Measurements from ENCODE around the gene SMARCD1.
A peak's percentile ranks its signal among the peaks of the same experiment; 100 is the strongest.

Gene SMARCD1

GRCh38 chr12:50088577-50089335 lies 3.6 kb downstream of the SMARCD1 start:
- peak; percentile 41 to 50 (median 41) for DNase-seq
- no peak overlapping the region for H3K4me3 Mint-ChIP-seq
- H3K27ac Mint-ChIP-seq, result no peak overlapping the region
- H3K4me1 Mint-ChIP-seq (ENCODE audit: low read depth in 2 of 2), result peaks cover 12 to 32% of the 10 kb centered on the region in 2 donors
- ATAC-seq (replicated peaks), result peak; percentile 26
- no peaks in the 10 kb centered on the region for H3K27me3 Mint-ChIP-seq
- H3K36me3 Mint-ChIP-seq (ENCODE audit: insufficient read depth), result peaks cover 52% of the 10 kb centered on the region
- no peaks in the 10 kb centered on the region for H3K9me3 Mint-ChIP-seq

GRCh38 chr12:50089730-50090129 lies 4.6 kb downstream of the SMARCD1 start:
- H3K9me3 Mint-ChIP-seq, result no peaks in the 10 kb centered on the region
- H3K4me1 Mint-ChIP-seq (ENCODE audit: low read depth in 2 of 2), result peaks cover 12 to 30% of the 10 kb centered on the region in 2 donors
- no peaks in the 10 kb centered on the region for H3K27me3 Mint-ChIP-seq
- H3K27ac Mint-ChIP-seq, result no peak overlapping the region
- peaks cover 59% of the 10 kb centered on the region for H3K36me3 Mint-ChIP-seq (ENCODE audit: insufficient read depth)
- ATAC-seq (replicated peaks) (no peak), DNase-seq (no peak)
- no peak overlapping the region for H3K4me3 Mint-ChIP-seq

GRCh38 chr12:50090391-50090790 lies 5.2 kb downstream of the SMARCD1 start:
- Mint-ChIP-seq H3K9me3 (no peaks in the 10 kb centered on the region), H3K27ac (no peak overlapping the region), H3K4me3 (no peak overlapping the region), H3K36me3 (ENCODE audit: insufficient read depth) (peaks cover 65% of the 10 kb centered on the region), H3K27me3 (no peaks in the 10 kb centered on the region), H3K4me1 (ENCODE audit: low read depth in 2 of 2) (peaks cover 12 to 26% of the 10 kb centered on the region in 2 donors)
- DNase-seq (no peak), ATAC-seq (replicated peaks) (no peak)

- DNase-seq (no peak), ATAC-seq (replicated peaks) (no peak)
- Mint-ChIP-seq H3K27ac (peak overlapping the region in 1 of 2 donors; percentile 81), H3K4me1 (ENCODE audit: low read depth in 2 of 2) (no peaks in the 10 kb centered on the region), H3K27me3 (no peaks in the 10 kb centered on the region), H3K36me3 (ENCODE audit: insufficient read depth) (peaks cover 72% of the 10 kb centered on the region), H3K9me3 (no peaks in the 10 kb centered on the region), H3K4me3 (no peak overlapping the region)
These were observed 12.8 kb downstream of the SMARCD1 start for GRCh38 chr12:50097952-50098351.

- no peaks in the 10 kb centered on the region for H3K9me3 Mint-ChIP-seq
- H3K27ac Mint-ChIP-seq, result peak overlapping the region in 1 of 2 donors; percentile 31
- peaks cover 61% of the 10 kb centered on the region for H3K36me3 Mint-ChIP-seq (ENCODE audit: insufficient read depth)
These were observed 14.3 kb downstream of the SMARCD1 start for GRCh38 chr12:50099302-50100008.

GRCh38 chr12:50100561-50100960 lies 15.4 kb downstream of the SMARCD1 start:
- H3K27me3 Mint-ChIP-seq, result no peaks in the 10 kb centered on the region

More at GRCh38 chr12:50099302-50100008, 14.3 kb downstream of the SMARCD1 start:
- no peak for DNase-seq
- H3K27me3 Mint-ChIP-seq, result no peaks in the 10 kb centered on the region
- no peaks in the 10 kb centered on the region for H3K4me1 Mint-ChIP-seq (ENCODE audit: low read depth in 2 of 2)
- ATAC-seq (replicated peaks), result no peak
- no peak overlapping the region for H3K4me3 Mint-ChIP-seq

GRCh38 chr12:50101663-50102062 lies 16.5 kb downstream of the SMARCD1 start:
- Mint-ChIP-seq H3K9me3 (no peaks in the 10 kb centered on the region), H3K27ac (no peak overlapping the region), H3K36me3 (ENCODE audit: insufficient read depth) (peaks cover 41% of the 10 kb centered on the region), H3K4me3 (no peak overlapping the region), H3K4me1 (ENCODE audit: low read depth in 2 of 2) (no peaks in the 10 kb centered on the region), H3K27me3 (no peaks in the 10 kb centered on the region)
- no peak for ATAC-seq (replicated peaks)
- no peak for DNase-seq

More at GRCh38 chr12:50100561-50100960, 15.4 kb downstream of the SMARCD1 start:
- ATAC-seq (replicated peaks) (no peak), DNase-seq (no peak)
- no peaks in the 10 kb centered on the region for H3K9me3 Mint-ChIP-seq
- no peak overlapping the region for H3K4me3 Mint-ChIP-seq
- peak overlapping the region in 1 of 2 donors; percentile 31 for H3K27ac Mint-ChIP-seq
- no peaks in the 10 kb centered on the region for H3K4me1 Mint-ChIP-seq (ENCODE audit: low read depth in 2 of 2)
- peaks cover 50% of the 10 kb centered on the region for H3K36me3 Mint-ChIP-seq (ENCODE audit: insufficient read depth)

GRCh38 chr12:50102131-50102531 lies 17.0 kb downstream of the SMARCD1 start:
- no peaks in the 10 kb centered on the region for H3K4me1 Mint-ChIP-seq (ENCODE audit: low read depth in 2 of 2)
- H3K27ac Mint-ChIP-seq, result no peak overlapping the region
- H3K9me3 Mint-ChIP-seq, result no peaks in the 10 kb centered on the region
- H3K4me3 Mint-ChIP-seq, result no peak overlapping the region
- H3K36me3 Mint-ChIP-seq (ENCODE audit: insufficient read depth), result peaks cover 37% of the 10 kb centered on the region
- H3K27me3 Mint-ChIP-seq, result no peaks in the 10 kb centered on the region
- ATAC-seq (replicated peaks), result no peak
- no peak for DNase-seq

- ATAC-seq (replicated peaks) (no peak), DNase-seq (no peak)
- Mint-ChIP-seq H3K9me3 (no peaks in the 10 kb centered on the region), H3K36me3 (ENCODE audit: insufficient read depth) (peaks cover 30% of the 10 kb centered on the region), H3K4me1 (ENCODE audit: low read depth in 2 of 2) (no peaks in the 10 kb centered on the region), H3K27me3 (no peaks in the 10 kb centered on the region), H3K27ac (peak overlapping the region in 1 of 2 donors; percentile 77), H3K4me3 (no peak overlapping the region)
These were observed 17.6 kb downstream of the SMARCD1 start for GRCh38 chr12:50102646-50103309.

GRCh38 chr12:50103351-50103750 lies 18.2 kb downstream of the SMARCD1 start:
- DNase-seq (no peak), ATAC-seq (replicated peaks) (no peak)
- Mint-ChIP-seq H3K36me3 (ENCODE audit: insufficient read depth) (peaks cover 24% of the 10 kb centered on the region), H3K4me3 (no peak overlapping the region), H3K27ac (peak overlapping the region in 1 of 2 donors; percentile 77), H3K4me1 (ENCODE audit: low read depth in 2 of 2) (no peaks in the 10 kb centered on the region), H3K27me3 (no peaks in the 10 kb centered on the region), H3K9me3 (no peaks in the 10 kb centered on the region)

GRCh38 chr12:50103767-50104321 lies 18.7 kb downstream of the SMARCD1 start, which contains the start of gene GPD1:
TSS of gene GPD1 (plus strand) at chr12:50104008. CDS start at chr12:50104051, 43 bp downstream.
- H3K27ac Mint-ChIP-seq, result peak within 1 kb of the TSS in 1 of 2 donors; percentile 77
- no peaks in the 10 kb centered on the region for H3K9me3 Mint-ChIP-seq
- H3K4me1 Mint-ChIP-seq (ENCODE audit: low read depth in 2 of 2), result no peaks in the 10 kb centered on the region

GRCh38 chr12:50104417-50105366 lies 19.6 kb downstream of the SMARCD1 start:
- peaks cover 11% of the 10 kb centered on the region for H3K36me3 Mint-ChIP-seq (ENCODE audit: insufficient read depth)
- no peak for ATAC-seq (replicated peaks)
- DNase-seq, result no peak
- no peak overlapping the region for H3K27ac Mint-ChIP-seq
- H3K27me3 Mint-ChIP-seq, result no peaks in the 10 kb centered on the region
- no peaks in the 10 kb centered on the region for H3K4me1 Mint-ChIP-seq (ENCODE audit: low read depth in 2 of 2)
- H3K4me3 Mint-ChIP-seq, result no peak overlapping the region
- H3K9me3 Mint-ChIP-seq, result no peaks in the 10 kb centered on the region

More at GRCh38 chr12:50103767-50104321, 18.7 kb downstream of the SMARCD1 start, which contains the start of gene GPD1:
- DNase-seq (no peak), ATAC-seq (replicated peaks) (no peak)
- Mint-ChIP-seq H3K36me3 (ENCODE audit: insufficient read depth) (peaks cover 20% of the 10 kb centered on the region), H3K27me3 (no peaks in the 10 kb centered on the region), H3K4me3 (no peak within 1 kb of the TSS)

All from effector memory CD8-positive, alpha-beta T cell (primary cell).